Transverse colon (tissue), 3 donors: ENCODE data around the gene GADD45B.

Experiments
- CTCF ChIP-seq, 5 experiments: fragments of 200-600 bp in 3 of 5; fragments of 450-650 bp in 2 of 5; sonication (generic) in 3 of 5; IDR thresholded peaks; 1 replicate in 2 of 5; 2 replicates in 3 of 5; pipeline ENCODE4 v1.5.1; 2016 to 2017; ENCODE audit warnings: antibody characterized with exemption in 5 of 5, inconsistent platforms in 3 of 5, mild to moderate bottlenecking in 2 of 5, moderate library complexity in 1 of 5
- POLR2A ChIP-seq: fragments of 450-650 bp; IDR thresholded peaks from one replicate; pipeline ENCODE4 v1.6.1; 2016; ENCODE audit warnings: antibody characterized with exemption, mild to moderate bottlenecking, moderate library complexity

GRCh38 chr19:2487842-2488241 lies 11.9 kb downstream of the GADD45B start:
- no peak for TF ChIP-seq POLR2A
- no peak for TF ChIP-seq CTCF (IDR thresholded peaks at IDR 0.05)
